Smooth muscle cell (in vitro differentiated cells): Measurements from ENCODE around the gene GOSR1. TPM values are rescaled to one million over a fixed set of nuclear protein-coding genes. Genes with fewer than 3 reads are reported as not detected.
A peak's percentile ranks its signal among the peaks of the same experiment; 100 is the strongest.

Experiments
- DNase-seq: peaks from one replicate; lab custom pipeline; 2025; ENCODE audit not compliant: unreplicated experiment; lab: John Stamatoyannopoulos, UW
- H2AFZ ChIP-seq: fragments of 200-600 bp; sonication (generic); 2 replicates; pipeline ENCODE4 v1.6.0; 2016; ENCODE audit warnings: antibody characterized with exemption, low read depth, mild to moderate bottlenecking
- H3F3A ChIP-seq: fragments of 200-600 bp; sonication (generic); 2 replicates; pipeline ENCODE4 v1.6.0; 2017; ENCODE audit warnings: antibody characterized with exemption, low read depth
- H3K27ac ChIP-seq: fragments of 200-600 bp; sonication (generic); 2 replicates; pipeline ENCODE4 v1.5.1; 2016; ENCODE audit warnings: low read depth, mild to moderate bottlenecking
- H3K27me3 ChIP-seq: fragments of 200-600 bp; sonication (generic); 2 replicates; pipeline ENCODE4 v1.6.1; 2016; ENCODE audit warnings: low read depth, mild to moderate bottlenecking
- H3K36me3 ChIP-seq: fragments of 200-600 bp; sonication (generic); 2 replicates; pipeline ENCODE4 v1.5.1; 2016; ENCODE audit warnings: low read depth
- H3K4me1 ChIP-seq: fragments of 200-600 bp; sonication (generic); 2 replicates; pipeline ENCODE4 v1.5.1; 2016; ENCODE audit warnings: low read depth
- H3K4me2 ChIP-seq: fragments of 200-600 bp; sonication (generic); 2 replicates; pipeline ENCODE4 v1.6.0; 2016; ENCODE audit warnings: mild to moderate bottlenecking
- H3K4me3 ChIP-seq: fragments of 200-600 bp; sonication (generic); 2 replicates; pipeline ENCODE4 v1.5.1; 2016; ENCODE audit warnings: mild to moderate bottlenecking
- H3K79me2 ChIP-seq: fragments of 200-600 bp; sonication (generic); 2 replicates; pipeline ENCODE4 v1.6.0; 2016; ENCODE audit warnings: low read depth, mild to moderate bottlenecking
- H3K9ac ChIP-seq: fragments of 200-600 bp; sonication (generic); 2 replicates; pipeline ENCODE4 v1.6.0; 2016; ENCODE audit warnings: low read depth
- H3K9me3 ChIP-seq: fragments of 200-600 bp; sonication (generic); replicated peaks from 2 replicates; pipeline ENCODE4 v1.5.1; 2016; ENCODE audit warnings: low read depth
- H4K20me1 ChIP-seq: fragments of 200-600 bp; sonication (generic); 2 replicates; pipeline ENCODE4 v1.6.0; 2016; ENCODE audit warnings: low read depth
- CTCF ChIP-seq: fragments of 200-600 bp; sonication (generic); IDR thresholded peaks from 2 replicates; pipeline ENCODE4 v1.5.1; 2017; ENCODE audit warnings: borderline replicate concordance, mild to moderate bottlenecking, antibody characterized with exemption; ENCODE audit not compliant: insufficient read depth, poor library complexity, severe bottlenecking
- WGBS: methylation state at CpG from one replicate; pipeline ENCODE4 v1.1.7; 2016; ENCODE audit warnings: low lambda C conversion rate; 5-methylcytosine and 5-hydroxymethylcytosine counted together
- polyA plus RNA-seq: library from polyadenylated mRNA; unstranded; fragments of >200 nt; fragmentation: Nextera tagmentation; extraction: Ambion mirVana; gene quantifications from 2 replicates; pipeline ENCODE4 v1.2.1, GENCODE V29; 2016
- total RNA-seq: library from RNA; depleted of rRNA; stranded (reverse); fragments of >200 nt; gene quantifications from 2 replicates; pipeline ENCODE4 v1.2.3, GENCODE V29; 2014

Gene GOSR1
- total and polyA plus RNA-seq, 2 experiments from 2014 or later = 48.3 to 81.0 TPM

- no peak overlapping the region for H3K9ac ChIP-seq
- H3K79me2 ChIP-seq = peaks cover 25% of the 10 kb centered on the region
- no peak overlapping the region for H3K4me3 ChIP-seq
- TF ChIP-seq CTCF = no peak
- peaks cover 53% of the 10 kb centered on the region for H4K20me1 ChIP-seq
- H3F3A ChIP-seq = peaks cover 8% of the 10 kb centered on the region
- H3K27ac ChIP-seq = no peak overlapping the region
- H3K4me1 ChIP-seq = no peaks in the 10 kb centered on the region
- peaks cover 10% of the 10 kb centered on the region for H3K36me3 ChIP-seq
- no peak overlapping the region for H2AFZ ChIP-seq
- H3K9me3 ChIP-seq = no peaks in the 10 kb centered on the region
- no peak for DNase-seq
- no peaks in the 10 kb centered on the region for H3K27me3 ChIP-seq
- 67% methylated on average over 1 of the region's 1 CpG for WGBS
- no peak overlapping the region for H3K4me2 ChIP-seq
Measured at GRCh38 chr17:30506481-30506880, 29.3 kb downstream of the GOSR1 start.

- H2AFZ ChIP-seq = no peak overlapping the region
- no peak overlapping the region for H3K4me3 ChIP-seq
- no peak for TF ChIP-seq CTCF
- H3K9me3 ChIP-seq = no peaks in the 10 kb centered on the region
- peaks cover 21% of the 10 kb centered on the region for H4K20me1 ChIP-seq
- no peak overlapping the region for H3K4me2 ChIP-seq
- H3F3A ChIP-seq = no peaks in the 10 kb centered on the region
- no peak overlapping the region for H3K9ac ChIP-seq
- H3K4me1 ChIP-seq = no peaks in the 10 kb centered on the region
- DNase-seq = no peak
- H3K27ac ChIP-seq = no peak overlapping the region
- peaks cover 26% of the 10 kb centered on the region for H3K79me2 ChIP-seq
- H3K27me3 ChIP-seq = no peaks in the 10 kb centered on the region
- H3K36me3 ChIP-seq = no peaks in the 10 kb centered on the region
- 100% methylated on average over 1 of the region's 1 CpG for WGBS
Measured at GRCh38 chr17:30513346-30513745, 36.1 kb downstream of the GOSR1 start.

DNA sequence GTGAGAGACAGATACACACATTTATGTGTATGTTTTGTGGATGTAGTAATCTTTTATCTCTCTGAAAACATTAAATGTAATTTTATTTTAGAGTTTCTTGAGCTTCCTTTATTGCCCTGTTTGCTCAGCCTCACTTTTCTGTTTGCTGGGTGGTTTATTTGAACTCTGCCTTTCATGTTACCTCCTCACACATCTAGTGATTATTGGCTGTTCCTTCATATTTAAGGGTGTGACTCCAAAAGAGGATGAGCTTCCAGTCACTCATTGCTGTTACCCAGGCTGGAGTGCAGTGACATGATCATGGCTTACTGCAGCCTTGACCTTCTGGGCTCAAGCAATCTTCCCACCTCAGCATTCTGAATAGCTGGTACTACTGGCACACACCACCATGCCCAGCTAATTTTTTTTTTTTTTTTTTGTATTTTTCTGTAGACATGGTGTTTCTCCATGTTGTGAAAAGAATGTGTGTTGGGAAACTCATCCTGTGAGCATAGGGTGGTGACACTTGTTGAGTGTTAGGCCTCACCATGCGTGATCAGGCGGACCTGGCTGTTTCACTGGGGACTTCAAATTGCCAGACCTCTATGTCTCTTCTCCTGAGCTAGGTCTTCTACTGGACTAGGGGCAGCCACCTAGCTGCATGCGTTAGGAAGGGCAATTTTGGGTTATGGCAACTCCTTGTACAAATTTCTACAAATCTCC lies 37.8 kb downstream of the GOSR1 start:
- Histone ChIP-seq H3K79me2 (peaks cover 12% of the 10 kb centered on the region), H3K9ac (no peak overlapping the region)
- TF ChIP-seq CTCF = no peak

DNA sequence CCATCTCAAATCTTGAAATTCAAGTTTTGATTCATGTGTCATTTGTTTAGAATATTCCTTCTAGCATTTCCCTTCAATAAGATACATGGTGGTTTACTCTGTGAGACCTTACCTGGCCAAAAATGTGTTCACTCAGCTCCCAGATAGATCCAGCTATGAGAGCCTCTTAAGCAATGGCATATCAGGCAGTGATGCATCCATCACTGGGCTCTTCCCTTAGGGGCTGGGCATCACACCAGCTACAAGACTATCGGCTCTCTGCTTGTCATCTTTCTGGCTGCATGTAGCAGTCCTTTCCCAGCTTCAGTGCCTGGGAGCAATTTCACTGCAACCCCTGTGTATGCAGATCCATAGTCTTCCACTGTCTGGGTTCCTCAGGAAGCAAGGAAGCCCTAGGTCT lies 40.6 kb downstream of the GOSR1 start:
- H3K79me2 ChIP-seq = peaks cover 8% of the 10 kb centered on the region
- H3K4me2 ChIP-seq = no peak overlapping the region
- no peaks in the 10 kb centered on the region for H3K27me3 ChIP-seq
- no peaks in the 10 kb centered on the region for H3K4me1 ChIP-seq
- H3K36me3 ChIP-seq = no peaks in the 10 kb centered on the region
- DNase-seq = no peak
- peak overlapping the region; percentile 95 for H3K27ac ChIP-seq
- H3K9me3 ChIP-seq = no peaks in the 10 kb centered on the region
- no peaks in the 10 kb centered on the region for H3F3A ChIP-seq
- no peak overlapping the region for H2AFZ ChIP-seq
- no peak overlapping the region for H3K4me3 ChIP-seq
- 96% methylated on average over 1 of the region's 1 CpG for WGBS
- no peak overlapping the region for H3K9ac ChIP-seq
- H4K20me1 ChIP-seq = peaks cover 10% of the 10 kb centered on the region
- no peak for TF ChIP-seq CTCF

More for the DNA sequence above, 37.8 kb downstream of the GOSR1 start:
- Histone ChIP-seq H3K4me1 (no peaks in the 10 kb centered on the region), H3K36me3 (no peaks in the 10 kb centered on the region), H3K27ac (no peak overlapping the region), H2AFZ (no peak overlapping the region), H3K4me2 (no peak overlapping the region), H3K9me3 (no peaks in the 10 kb centered on the region), H3K4me3 (no peak overlapping the region), H3F3A (no peaks in the 10 kb centered on the region), H4K20me1 (peaks cover 14% of the 10 kb centered on the region), H3K27me3 (no peaks in the 10 kb centered on the region)
- DNase-seq = no peak
- WGBS = 97% methylated on average over 3 of the region's 3 CpGs
